T-cell (primary cell): Measurements from ENCODE around the gene AKAP13. TPM values are rescaled to one million over a fixed set of nuclear protein-coding genes. Genes with fewer than 3 reads are reported as not detected.

Experiments
- ATAC-seq, 4 experiments: fragments of 200-7000 bp in 3 of 4; fragments of 150-1000 bp in 1 of 4; cut with Tn5 transposase; replicated peaks in 1 of 4; 1 replicate in 3 of 4; 2 replicates in 1 of 4; pipeline ENCODE4 v1.10.0; 2021; ENCODE audit warnings: moderate library complexity in 3 of 4, mild to moderate bottlenecking in 2 of 4, moderate number of reproducible peaks in 1 of 4
- CTCF ChIA-PET, 2 donors: fragments of 300-600 bp; sonication (Branson Sonifier 250); formaldehyde crosslinking; loops; one replicate each; lab custom pipeline; 2022; ENCODE audit warnings: antibody characterized with exemption in 2 of 2; lab: Charles Lee
- POLR2A ChIA-PET, 2 donors: fragments of 300-600 bp; sonication (Branson Sonifier 250); formaldehyde crosslinking; loops; one replicate each; lab custom pipeline; 2022; ENCODE audit warnings: antibody characterized with exemption in 2 of 2; lab: Charles Lee
- DNase-seq, 35 experiments: peaks; one replicate each; pipeline versions ENCODE4 v3.0.0 to v3.0.0-alpha.2; 2013 to 2023
- H3K27ac ChIP-seq: one replicate; pipeline ENCODE4 v1.5.1; 2013; ENCODE audit warnings: low read length
- H3K27me3 ChIP-seq, 2 experiments: replicated peaks in 1 of 2; 1 replicate in 1 of 2; 2 replicates in 1 of 2; pipeline versions ENCODE4 v1.6.1 to v1.7.0; 2013; ENCODE audit warnings: low read length in 1 of 2, mixed read lengths in 1 of 2; ENCODE audit not compliant: control insufficient read depth in 2 of 2, insufficient read depth in 2 of 2; ENCODE audit errors: extremely low read depth in 1 of 2
- H3K36me3 ChIP-seq, 2 donors: 1 replicate in 1 of 2; 2 replicates in 1 of 2; pipeline versions ENCODE4 v1.6.1 to v1.7.0; 2013; ENCODE audit warnings: low read length in 1 of 2; ENCODE audit not compliant: control insufficient read depth in 2 of 2, insufficient read depth in 1 of 2; ENCODE audit errors: extremely low read depth in 1 of 2
- H3K4me1 ChIP-seq, 2 experiments: 1 replicate in 1 of 2; 2 replicates in 1 of 2; pipeline versions ENCODE4 v1.6.1 to v1.7.0; 2013; ENCODE audit warnings: low read length in 2 of 2, mixed read lengths in 1 of 2; ENCODE audit not compliant: insufficient read depth in 2 of 2, control insufficient read depth in 1 of 2; ENCODE audit errors: extremely low read depth in 1 of 2
- H3K4me3 ChIP-seq, 2 donors: 1 replicate in 1 of 2; 2 replicates in 1 of 2; pipeline versions ENCODE4 v1.5.1 to v1.7.0; 2013; ENCODE audit warnings: mild to moderate bottlenecking in 2 of 2, low read length in 1 of 2, moderate library complexity in 1 of 2; ENCODE audit not compliant: control insufficient read depth in 1 of 2; ENCODE audit errors: extremely low read depth in 1 of 2
- H3K9me3 ChIP-seq: 2 replicates; pipeline ENCODE4 v1.7.0; 2013
- H3K27ac Mint-ChIP-seq, 2 donors: one replicate each; pipeline ENCODE4 v1.8.0; 2020 to 2021; ENCODE audit warnings: mild to moderate bottlenecking in 2 of 2, mixed read lengths in 2 of 2
- H3K27me3 Mint-ChIP-seq, 2 donors: one replicate each; pipeline ENCODE4 v1.8.0; 2021 to 2022; ENCODE audit warnings: mixed read lengths in 2 of 2
- H3K36me3 Mint-ChIP-seq: one replicate; pipeline ENCODE4 v1.8.0; 2021; ENCODE audit warnings: mixed read lengths
- H3K4me1 Mint-ChIP-seq, 3 donors: one replicate each; pipeline ENCODE4 v1.8.0; 2020 to 2022; ENCODE audit warnings: mixed read lengths in 3 of 3, mild to moderate bottlenecking in 1 of 3
- H3K4me3 Mint-ChIP-seq, 3 donors: one replicate each; pipeline ENCODE4 v1.8.0; 2020 to 2022; ENCODE audit warnings: mild to moderate bottlenecking in 3 of 3, mixed read lengths in 3 of 3, moderate library complexity in 3 of 3
- H3K9me3 Mint-ChIP-seq, 3 donors: one replicate each; pipeline ENCODE4 v1.8.0; 2020 to 2022; ENCODE audit warnings: mixed read lengths in 3 of 3
- WGBS: methylation state at CpG from one replicate; pipeline ENCODE4 v1.1.5; 2013; ENCODE audit warnings: missing lambda C conversion rate; ENCODE audit not compliant: insufficient coverage; 5-methylcytosine and 5-hydroxymethylcytosine counted together
- total RNA-seq, 35 experiments: library from RNA in 6 of 35; stranded (reverse) in 6 of 35; fragments of 120-200 nt in 1 of 35; gene quantifications; one replicate each; pipeline versions ENCODE4 v1.2.1 to v1.2.4 and lab custom pipeline; 2013 to 2026

Gene AKAP13
- total RNA-seq, 5 donors from 2014 or later (not counting 1 experiment from before 2014, with no cell fraction given) = 232 to 391 (median 281) TPM

GRCh38 chr15:85488997-85489396 lies 108.6 kb downstream of the AKAP13 start:
- H3K27me3 ChIP-seq = no peaks in the 10 kb centered on the region
- H3K27me3 Mint-ChIP-seq = no peaks in the 10 kb centered on the region
- peaks cover 56 to 79% (median 73%) of the 10 kb centered on the region in 3 donors for H3K4me1 Mint-ChIP-seq
- H3K9me3 ChIP-seq = no peaks in the 10 kb centered on the region
- H3K4me3 Mint-ChIP-seq = no peak overlapping the region
- ATAC-seq (no peak), DNase-seq (no peak)
- H3K36me3 ChIP-seq = no peaks in the 10 kb centered on the region
- no CpG with 5 or more reads among the region's 1 CpG for WGBS
- peaks cover 4 to 14% of the 10 kb centered on the region in 2 experiments for H3K4me1 ChIP-seq
- no peak overlapping the region for H3K4me3 ChIP-seq
- ChIA-PET CTCF (interaction anchor here (0.6 to 3.3 kb wide), 8 partner anchors 11 to 333 kb away, joined by 3 to 19 read pairs (median 5); no protein-coding TSS in a partner anchor), POLR2A (interaction anchor here (0.6 to 0.7 kb wide), 2 partner anchors 20 to 127 kb away, joined by 3 to 4 read pairs; no protein-coding TSS in a partner anchor)
- no peak overlapping the region for H3K27ac ChIP-seq
- peak overlapping the region in 1 of 2 donors; percentile 16 for H3K27ac Mint-ChIP-seq
- H3K9me3 Mint-ChIP-seq = no peaks in the 10 kb centered on the region
- peaks cover 13% of the 10 kb centered on the region for H3K36me3 Mint-ChIP-seq

GRCh38 chr15:85489773-85490493 lies 109.5 kb downstream of the AKAP13 start:
- DNase-seq = no peak
- no peaks in the 10 kb centered on the region for H3K9me3 ChIP-seq
- no peaks in the 10 kb centered on the region for H3K27me3 ChIP-seq
- 33% methylated on average over 1 of the region's 3 CpGs for WGBS
- no peak overlapping the region for H3K27ac ChIP-seq
- ATAC-seq = peak in 2 of 4 experiments; percentile 26 to 39
- Mint-ChIP-seq H3K27ac (peak overlapping the region in 1 of 2 donors; percentile 1), H3K36me3 (peaks cover 13% of the 10 kb centered on the region), H3K4me3 (no peak overlapping the region), H3K4me1 (peaks cover 59 to 79% (median 75%) of the 10 kb centered on the region in 3 donors), H3K27me3 (no peaks in the 10 kb centered on the region), H3K9me3 (no peaks in the 10 kb centered on the region)
- peaks cover 9 to 14% of the 10 kb centered on the region in 2 experiments for H3K4me1 ChIP-seq
- POLR2A ChIA-PET = interaction anchor here in 1 of 2 donors (0.5 kb wide), 1 partner anchor 182 kb away, joined by 7 read pairs; no protein-coding TSS in a partner anchor
- CTCF ChIA-PET = interaction anchor here (0.6 to 3.3 kb wide), 6 partner anchors 15 to 851 kb away, joined by 3 to 19 read pairs (median 4); no protein-coding TSS in a partner anchor
- no peaks in the 10 kb centered on the region for H3K36me3 ChIP-seq
- H3K4me3 ChIP-seq = no peak overlapping the region

DNA sequence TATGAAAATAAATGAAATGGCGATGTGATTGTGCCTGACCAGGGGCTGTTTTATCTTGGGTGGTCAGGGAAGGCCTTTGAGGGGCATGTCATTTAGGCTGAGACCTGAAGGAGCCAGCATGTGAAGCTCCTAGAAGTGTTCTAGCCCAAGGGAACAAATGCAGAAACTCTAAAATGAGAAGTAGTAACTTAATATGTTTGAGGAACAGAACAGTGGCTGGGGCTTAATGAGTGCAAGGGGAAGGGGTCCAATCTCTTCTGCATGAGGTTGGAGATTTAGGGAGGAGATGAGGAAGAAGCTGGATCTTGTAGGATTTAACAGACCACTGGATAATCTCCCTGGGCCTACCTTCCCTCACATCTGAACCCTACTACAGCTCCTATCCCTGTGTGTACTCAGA lies 110.5 kb downstream of the AKAP13 start:
- H3K27ac Mint-ChIP-seq = no peak overlapping the region
- H3K27ac ChIP-seq = no peak overlapping the region
- WGBS = 100% methylated on average over 1 of the region's 1 CpG
- CTCF ChIA-PET = interaction anchor here in 1 of 2 donors (1.0 to 3.3 kb wide), 2 partner anchors 14 to 76 kb away, joined by 4 to 19 read pairs; no protein-coding TSS in a partner anchor
- H3K4me3 ChIP-seq = no peak overlapping the region
- H3K27me3 Mint-ChIP-seq = no peaks in the 10 kb centered on the region
- no peaks in the 10 kb centered on the region for H3K27me3 ChIP-seq
- ATAC-seq = no peak
- H3K4me3 Mint-ChIP-seq = no peak overlapping the region
- no peak for DNase-seq
- no peaks in the 10 kb centered on the region for H3K9me3 ChIP-seq
- peaks cover 9 to 14% of the 10 kb centered on the region in 2 experiments for H3K4me1 ChIP-seq
- H3K36me3 Mint-ChIP-seq = peaks cover 13% of the 10 kb centered on the region
- POLR2A ChIA-PET = interaction anchor here in 1 of 2 donors (0.5 kb wide), 1 partner anchor 18 kb away, joined by 5 read pairs; no protein-coding TSS in a partner anchor
- H3K36me3 ChIP-seq = no peaks in the 10 kb centered on the region
- peaks cover 65 to 82% (median 76%) of the 10 kb centered on the region in 3 donors for H3K4me1 Mint-ChIP-seq
- no peaks in the 10 kb centered on the region for H3K9me3 Mint-ChIP-seq

DNA sequence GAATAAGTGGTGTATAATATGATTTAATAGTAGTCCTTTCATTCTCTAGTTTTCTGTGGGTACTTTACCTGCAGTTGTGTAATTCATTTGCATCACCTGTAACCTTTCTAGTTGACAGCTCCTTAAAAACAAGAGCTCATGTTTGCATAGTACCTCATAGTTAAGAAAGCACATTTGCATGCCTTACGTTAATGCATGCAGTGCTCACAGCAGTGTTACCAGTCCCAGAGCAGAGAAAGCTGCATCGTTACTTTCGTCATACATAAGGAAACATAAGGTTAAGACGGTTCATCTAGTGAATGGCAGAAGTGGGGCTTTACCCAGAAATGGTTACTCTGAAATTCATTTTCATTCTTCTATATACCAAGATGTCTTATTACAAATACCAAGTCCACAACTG lies 111.3 kb downstream of the AKAP13 start:
- peaks cover 13% of the 10 kb centered on the region for H3K36me3 Mint-ChIP-seq
- 93% methylated on average over 3 of the region's 4 CpGs for WGBS
- DNase-seq (no peak), ATAC-seq (no peak)
- Histone ChIP-seq H3K36me3 (no peaks in the 10 kb centered on the region), H3K27me3 (no peaks in the 10 kb centered on the region), H3K4me3 (no peak overlapping the region), H3K27ac (no peak overlapping the region), H3K9me3 (no peaks in the 10 kb centered on the region), H3K4me1 (peaks cover 9 to 14% of the 10 kb centered on the region in 2 experiments)
- H3K27ac Mint-ChIP-seq = no peak overlapping the region
- H3K9me3 Mint-ChIP-seq = no peaks in the 10 kb centered on the region
- peaks cover 70 to 84% (median 76%) of the 10 kb centered on the region in 3 donors for H3K4me1 Mint-ChIP-seq
- POLR2A ChIA-PET = interaction anchor here (0.5 to 1.0 kb wide), 2 partner anchors 19 to 56 kb away, joined by 3 to 5 read pairs; no protein-coding TSS in a partner anchor
- no peaks in the 10 kb centered on the region for H3K27me3 Mint-ChIP-seq
- CTCF ChIA-PET = interaction anchor here in 1 of 2 donors (0.6 kb wide), 1 partner anchor 154 kb away, joined by 3 read pairs; no protein-coding TSS in a partner anchor
- H3K4me3 Mint-ChIP-seq = no peak overlapping the region

GRCh38 chr15:85492406-85492805 lies 112.0 kb downstream of the AKAP13 start:
- Histone ChIP-seq H3K27me3 (no peaks in the 10 kb centered on the region), H3K36me3 (no peaks in the 10 kb centered on the region), H3K4me3 (no peak overlapping the region), H3K27ac (no peak overlapping the region), H3K4me1 (peaks cover 9 to 14% of the 10 kb centered on the region in 2 experiments), H3K9me3 (no peaks in the 10 kb centered on the region)
- Mint-ChIP-seq H3K27ac (no peak overlapping the region), H3K27me3 (no peaks in the 10 kb centered on the region), H3K4me1 (peaks cover 77 to 87% (median 84%) of the 10 kb centered on the region in 3 donors), H3K36me3 (peaks cover 9% of the 10 kb centered on the region), H3K4me3 (no peak overlapping the region), H3K9me3 (no peaks in the 10 kb centered on the region)
- CTCF ChIA-PET = no interaction called here
- POLR2A ChIA-PET = interaction anchor here in 1 of 2 donors (1.0 kb wide), 1 partner anchor 55 kb away, joined by 3 read pairs; no protein-coding TSS in a partner anchor
- ATAC-seq (no peak), DNase-seq (no peak)

DNA sequence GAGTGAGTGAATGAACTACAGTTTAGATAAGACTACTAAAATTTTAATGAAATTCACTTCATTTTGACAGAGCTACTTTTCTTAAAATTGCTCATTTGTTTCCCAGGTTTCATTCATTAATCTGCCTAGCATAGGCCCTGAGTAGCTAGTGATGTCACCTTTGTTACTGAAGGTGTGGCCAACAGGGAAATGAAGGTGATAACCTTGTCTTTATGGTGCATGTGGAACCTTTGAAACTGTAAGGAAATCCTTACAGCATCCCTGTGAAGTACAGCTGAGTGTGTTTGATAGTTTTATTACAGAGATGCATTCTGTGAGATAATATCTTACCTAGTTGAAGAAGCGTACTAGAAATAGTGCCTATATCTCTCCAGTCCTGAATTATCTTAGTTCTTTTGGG lies 112.9 kb downstream of the AKAP13 start:
- H3K27ac Mint-ChIP-seq = no peak overlapping the region
- H3K9me3 Mint-ChIP-seq = no peaks in the 10 kb centered on the region
- WGBS = no CpG with 5 or more reads among the region's 1 CpG
- DNase-seq = no peak
- ChIA-PET POLR2A (interaction anchor here in 1 of 2 donors (1.0 kb wide), 1 partner anchor 16 kb away, joined by 3 read pairs; no protein-coding TSS in a partner anchor), CTCF (no interaction called here)
- no peaks in the 10 kb centered on the region for H3K27me3 Mint-ChIP-seq
- Histone ChIP-seq H3K27me3 (no peaks in the 10 kb centered on the region), H3K4me3 (no peak overlapping the region), H3K36me3 (no peaks in the 10 kb centered on the region), H3K27ac (no peak overlapping the region), H3K9me3 (no peaks in the 10 kb centered on the region), H3K4me1 (peaks cover 12 to 17% of the 10 kb centered on the region in 2 experiments)
- H3K4me3 Mint-ChIP-seq = no peak overlapping the region
- peaks cover 3% of the 10 kb centered on the region for H3K36me3 Mint-ChIP-seq
- ATAC-seq = no peak
- peaks cover 79 to 89% (median 86%) of the 10 kb centered on the region in 3 donors for H3K4me1 Mint-ChIP-seq
